GM23248 (cell line): ENCODE measurements around the gene EFL1. TPM values are rescaled to one million over a fixed set of nuclear protein-coding genes. Genes with fewer than 3 reads are reported as not detected.

Experiments used
- DNase-seq: peaks from one replicate; pipeline ENCODE4 v3.0.0-alpha.2; 2015
- H2AFZ ChIP-seq: fragments of 200-600 bp; sonication (generic); 2 replicates; pipeline ENCODE4 v1.6.1; 2016; ENCODE audit warnings: antibody characterized with exemption
- H3F3A ChIP-seq: fragments of 200-600 bp; sonication (generic); 2 replicates; pipeline ENCODE4 v1.6.1; 2016; ENCODE audit warnings: mild to moderate bottlenecking, antibody characterized with exemption, mixed run types; ENCODE audit not compliant: insufficient read depth
- H3K27ac ChIP-seq: fragments of 200-600 bp; sonication (generic); 2 replicates; pipeline ENCODE4 v1.5.1; 2016; ENCODE audit warnings: mild to moderate bottlenecking
- H3K27me3 ChIP-seq: fragments of 200-600 bp; sonication (generic); replicated peaks from 2 replicates; pipeline ENCODE4 v1.6.1; 2016; ENCODE audit warnings: mild to moderate bottlenecking; ENCODE audit not compliant: insufficient read depth
- H3K36me3 ChIP-seq: fragments of 200-600 bp; sonication (generic); 2 replicates; pipeline ENCODE4 v1.6.1; 2016; ENCODE audit warnings: low read depth, mild to moderate bottlenecking
- H3K4me1 ChIP-seq: fragments of 200-600 bp; sonication (generic); 2 replicates; pipeline ENCODE4 v1.6.1; 2016; ENCODE audit warnings: mild to moderate bottlenecking; ENCODE audit not compliant: insufficient read depth
- H3K4me2 ChIP-seq: fragments of 200-600 bp; sonication (generic); one replicate; pipeline ENCODE4 v1.6.1; 2016; ENCODE audit warnings: mild to moderate bottlenecking; ENCODE audit not compliant: unreplicated experiment
- H3K4me3 ChIP-seq: fragments of 200-600 bp; sonication (generic); 2 replicates; pipeline ENCODE4 v1.5.1; 2016; ENCODE audit warnings: mild to moderate bottlenecking
- H3K79me2 ChIP-seq: fragments of 200-600 bp; sonication (generic); 2 replicates; pipeline ENCODE4 v1.6.1; 2016; ENCODE audit warnings: mild to moderate bottlenecking; ENCODE audit not compliant: insufficient read depth
- H3K9ac ChIP-seq: fragments of 200-600 bp; sonication (generic); 2 replicates; pipeline ENCODE4 v1.6.1; 2016; ENCODE audit warnings: mild to moderate bottlenecking
- H3K9me2 ChIP-seq: fragments of 200-600 bp; sonication (generic); 2 replicates; pipeline ENCODE4 v1.6.1; 2016; ENCODE audit warnings: mixed run types, mild to moderate bottlenecking, moderate library complexity; ENCODE audit not compliant: insufficient read depth
- H3K9me3 ChIP-seq: fragments of 200-600 bp; sonication (generic); one replicate; pipeline ENCODE4 v1.6.1; 2017; ENCODE audit warnings: low read depth
- H4K20me1 ChIP-seq: fragments of 200-600 bp; sonication (generic); 2 replicates; pipeline ENCODE4 v1.6.0; 2016; ENCODE audit not compliant: insufficient read depth
- EZH2 ChIP-seq: fragments of 200-600 bp; sonication (generic); IDR thresholded peaks from 2 replicates; pipeline ENCODE4 v1.6.1; 2018; ENCODE audit warnings: antibody characterized with exemption, mild to moderate bottlenecking; ENCODE audit not compliant: insufficient read depth, poor library complexity, severe bottlenecking
- EZH2phosphoT487 ChIP-seq: fragments of 200-600 bp; sonication (generic); IDR thresholded peaks from 2 replicates; pipeline ENCODE4 v1.6.1; 2018; ENCODE audit warnings: antibody characterized with exemption, moderate library complexity, mild to moderate bottlenecking, low read depth; ENCODE audit not compliant: insufficient read depth
- WGBS, 2 experiments: methylation state at CpG; one replicate each; pipeline ENCODE4 v1.1.6; 2015 to 2017; ENCODE audit warnings: low lambda C conversion rate in 2 of 2, low coverage in 1 of 2; ENCODE audit errors: missing lambda C conversion rate in 2 of 2; 5-methylcytosine and 5-hydroxymethylcytosine counted together
- in situ Hi-C: fragments of 300-500 bp; cut with MboI; formaldehyde crosslinking; loops from 2 replicates; pipeline ENCODE4 v1.15.0; 2020
- polyA plus RNA-seq: library from polyadenylated mRNA; unstranded; fragments of >200 nt; fragmentation: Nextera tagmentation; extraction: Ambion mirVana; gene quantifications from 2 replicates; pipeline ENCODE4 v1.2.1, GENCODE V29; 2016
- total RNA-seq: library from RNA; depleted of rRNA; stranded (reverse); fragments of >200 nt; shearing (Covaris generic); gene quantifications from 2 replicates; pipeline ENCODE4 v1.2.3, GENCODE V29; 2014

The EFL1 gene
- total and polyA plus RNA-seq, 2 experiments from 2014 or later, result 21.8 to 28.4 TPM

DNA sequence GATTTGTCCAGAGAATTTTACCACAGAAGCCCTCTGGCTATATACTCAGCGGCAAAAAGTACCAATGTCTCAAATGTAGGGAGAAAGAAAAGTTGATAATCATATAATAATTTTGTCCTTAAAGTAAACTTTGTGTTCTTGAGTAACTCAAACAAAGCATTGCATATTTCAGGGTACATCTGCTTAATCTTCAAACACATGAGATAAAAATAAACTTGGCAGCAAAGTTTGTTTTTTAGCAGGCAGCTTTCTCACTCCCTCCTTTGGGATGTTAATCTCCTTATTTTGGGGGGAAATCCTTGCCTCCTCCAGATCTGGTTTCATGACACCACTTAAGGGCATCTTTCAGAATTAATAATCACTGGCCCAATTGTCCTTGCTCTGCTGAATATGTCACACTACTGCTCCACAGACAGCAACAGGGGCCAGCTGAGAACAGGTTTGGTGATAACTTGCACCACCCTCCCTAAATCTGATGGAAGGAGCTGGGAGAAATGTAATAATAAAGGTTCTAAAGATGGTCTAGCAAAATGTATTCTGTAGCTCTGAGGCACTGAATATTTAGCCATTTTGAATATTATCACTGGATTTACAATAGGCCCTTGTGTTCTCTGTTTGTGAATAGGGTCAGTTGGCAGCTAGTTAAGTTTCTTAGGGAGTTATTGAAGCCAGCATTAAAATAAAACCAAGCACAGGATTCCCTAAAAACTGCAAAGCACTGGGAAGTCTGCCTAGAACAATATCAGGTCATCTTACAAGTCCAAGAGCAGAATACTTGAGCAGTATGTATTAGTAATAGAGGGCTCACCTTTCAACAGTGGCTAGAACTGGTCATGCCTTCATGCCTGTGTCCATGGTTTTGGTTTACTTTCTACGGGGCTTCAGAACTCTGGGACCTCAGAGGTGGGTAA lies 79.2 kb downstream of the EFL1 start:
- peak overlapping the region; percentile 39 for H3K4me2 ChIP-seq
- H3K9me2 ChIP-seq, result no peaks in the 10 kb centered on the region
- H3K27ac ChIP-seq, result peak overlapping the region; percentile 70
- H3K36me3 ChIP-seq, result no peaks in the 10 kb centered on the region
- peak overlapping the region; percentile 41; the same call in 1 of the 2 replicates for H3K9ac ChIP-seq
- H3K27me3 ChIP-seq, result no peaks in the 10 kb centered on the region
- peaks cover 14% of the 10 kb centered on the region; the same call in 1 of the 2 replicates for H3K79me2 ChIP-seq
- peaks cover 29% of the 10 kb centered on the region for H3K4me1 ChIP-seq
- H2AFZ ChIP-seq, result no peak overlapping the region
- H3K9me3 ChIP-seq, result no peaks in the 10 kb centered on the region
- 47 to 50% methylated on average over 2 of the region's 2 CpGs for WGBS, 2 experiments
- TF ChIP-seq EZH2 (no peak), EZH2phosphoT487 (no peak)
- in situ Hi-C loops, result loop anchor here (25.0 kb wide), 1 partner anchor 696 kb away; no protein-coding TSS in a partner anchor
- DNase-seq, result peak; percentile 81
- no peak overlapping the region for H3K4me3 ChIP-seq
- H3F3A ChIP-seq, result peaks cover 25% of the 10 kb centered on the region
- no peaks in the 10 kb centered on the region for H4K20me1 ChIP-seq

DNA sequence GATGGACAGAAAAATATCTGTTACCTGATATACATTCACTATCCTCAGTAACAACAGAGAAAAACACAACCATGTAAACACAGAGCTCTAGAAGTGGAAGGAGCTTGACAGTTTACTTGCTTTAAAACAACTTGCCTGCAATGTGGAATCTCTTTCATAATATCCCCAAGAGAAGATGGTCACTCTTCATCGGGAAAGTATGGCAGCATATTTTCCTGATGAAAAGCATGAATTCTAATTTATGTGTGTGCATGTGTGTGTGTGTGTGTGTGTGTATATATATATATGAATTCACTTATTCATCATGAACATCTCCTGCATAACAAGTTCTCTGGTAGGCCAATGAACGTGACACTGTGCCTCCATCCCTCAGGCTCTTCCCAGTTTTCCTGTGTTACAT lies 81.2 kb downstream of the EFL1 start:
- Histone ChIP-seq H3K27ac (no peak overlapping the region), H3K9me3 (no peaks in the 10 kb centered on the region), H3K4me3 (no peak overlapping the region), H3K4me1 (peaks cover 48% of the 10 kb centered on the region), H3K9ac (no peak overlapping the region), H3K79me2 (peaks cover 14% of the 10 kb centered on the region; the same call in 1 of the 2 replicates), H3K9me2 (no peaks in the 10 kb centered on the region), H4K20me1 (no peaks in the 10 kb centered on the region), H3K27me3 (no peaks in the 10 kb centered on the region), H3F3A (peaks cover 46% of the 10 kb centered on the region), H3K4me2 (no peak overlapping the region), H2AFZ (no peak overlapping the region), H3K36me3 (no peaks in the 10 kb centered on the region)
- 37 to 39% methylated on average over 2 of the region's 2 CpGs for WGBS, 2 experiments
- no peak for DNase-seq
- TF ChIP-seq EZH2phosphoT487 (no peak), EZH2 (no peak)
- in situ Hi-C loops, result loop anchor here (25.0 kb wide), 1 partner anchor 694 kb away; no protein-coding TSS in a partner anchor

DNA sequence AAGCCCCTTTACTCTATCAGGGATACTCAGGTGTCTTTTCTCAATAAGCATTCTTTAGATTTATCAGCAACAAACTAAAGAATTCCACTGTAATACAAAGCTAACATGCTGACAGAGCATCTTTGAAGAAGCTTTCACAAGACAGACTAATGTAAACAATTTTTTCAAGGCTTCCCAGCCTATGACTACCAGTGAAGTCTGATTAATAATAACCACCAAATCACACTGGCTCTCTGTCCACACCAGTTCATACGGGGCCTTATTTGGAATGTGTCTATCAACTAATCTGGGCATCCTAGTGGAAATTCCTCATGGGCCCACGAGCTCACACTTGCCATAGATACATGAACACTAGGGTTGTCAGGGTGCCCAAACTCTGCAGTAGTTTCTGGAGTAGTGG lies 84.5 kb downstream of the EFL1 start:
- in situ Hi-C loops, result loop anchor here (25.0 kb wide), 1 partner anchor 691 kb away; no protein-coding TSS in a partner anchor
- Histone ChIP-seq H3K9ac (peak overlapping the region; percentile 74), H3K36me3 (no peaks in the 10 kb centered on the region), H3K27ac (peak overlapping the region; percentile 95), H3F3A (peaks cover 34% of the 10 kb centered on the region), H3K4me2 (peak overlapping the region; percentile 66), H2AFZ (0 out of 2 replicates have a peak overlapping the region, but pooled peaks have one; percentile 12), H3K79me2 (peaks cover 33% of the 10 kb centered on the region), H3K4me3 (peak overlapping the region; percentile 46), H3K4me1 (peaks cover 29% of the 10 kb centered on the region), H4K20me1 (no peaks in the 10 kb centered on the region), H3K27me3 (no peaks in the 10 kb centered on the region), H3K9me3 (no peaks in the 10 kb centered on the region), H3K9me2 (no peaks in the 10 kb centered on the region)
- 6 to 24% methylated on average over 2 of the region's 2 CpGs for WGBS, 2 experiments
- peak; percentile 87 for DNase-seq
- no peak for TF ChIP-seq EZH2
- no peak for TF ChIP-seq EZH2phosphoT487

DNA sequence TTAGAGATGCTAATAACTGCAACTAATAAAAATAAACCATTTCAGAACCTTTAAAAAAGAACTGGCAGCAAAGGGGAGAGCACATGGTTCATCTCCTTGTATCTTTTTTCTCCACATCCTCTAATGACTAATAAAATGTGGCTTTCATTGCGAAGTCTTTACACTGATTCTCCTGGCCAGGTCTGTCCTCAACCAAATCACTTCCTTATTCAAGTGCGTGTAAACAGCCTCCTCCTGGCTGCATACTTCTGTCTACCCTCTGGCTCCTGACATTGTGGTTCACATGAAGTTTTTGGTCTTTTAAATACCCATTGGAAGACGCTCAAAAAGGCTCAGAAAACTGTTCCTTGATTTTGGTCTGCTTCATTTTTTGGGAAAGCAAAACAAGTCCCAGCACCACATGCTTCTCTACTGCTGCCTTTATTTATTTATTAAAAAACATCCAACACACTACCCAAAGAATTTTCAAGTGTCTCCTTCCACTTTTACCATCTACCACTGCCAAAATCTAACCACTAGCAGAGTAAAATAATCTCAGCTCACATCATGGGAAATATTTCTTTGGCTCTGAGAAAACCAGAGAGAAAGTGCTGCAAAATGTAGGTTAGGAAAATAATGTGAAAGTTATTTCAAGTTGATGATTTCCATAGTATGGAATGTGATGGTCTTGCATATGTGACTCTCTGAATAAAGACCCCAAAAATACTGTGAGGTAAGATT lies 85.1 kb downstream of the EFL1 start:
- H3K4me1 ChIP-seq, result peaks cover 25% of the 10 kb centered on the region
- peak overlapping the region; percentile 66 for H3K4me2 ChIP-seq
- H3K79me2 ChIP-seq, result peaks cover 33% of the 10 kb centered on the region
- H3K4me3 ChIP-seq, result peak overlapping the region; percentile 46
- peak overlapping the region; percentile 74 for H3K9ac ChIP-seq
- DNase-seq, result peak; percentile 86
- H3F3A ChIP-seq, result peaks cover 30% of the 10 kb centered on the region
- peak overlapping the region; percentile 95 for H3K27ac ChIP-seq
- H3K27me3 ChIP-seq, result no peaks in the 10 kb centered on the region
- H3K9me2 ChIP-seq, result no peaks in the 10 kb centered on the region
- H2AFZ ChIP-seq, result peak overlapping the region; percentile 12; the same call in 1 of the 2 replicates
- in situ Hi-C loops, result loop anchor here (25.0 kb wide), 1 partner anchor 690 kb away; no protein-coding TSS in a partner anchor
- 0% methylated on average over 3 of the region's 3 CpGs for WGBS, 2 experiments
- no peaks in the 10 kb centered on the region for H3K9me3 ChIP-seq
- no peaks in the 10 kb centered on the region for H3K36me3 ChIP-seq
- no peaks in the 10 kb centered on the region for H4K20me1 ChIP-seq
- TF ChIP-seq EZH2 (no peak), EZH2phosphoT487 (no peak)
